HL-60 (cell line): ENCODE measurements around the gene TOX2.

Experiments
- DNase-seq, 2 experiments: peaks; one replicate each; pipeline ENCODE4 v3.0.0-alpha.2; 2010 to 2020; ENCODE audit warnings: low read depth in 1 of 2, low spot score in 1 of 2
- H3K27ac ChIP-seq: fragments of 250-450 bp; sonication (Bioruptor Pico); replicated peaks from 2 replicates; pipeline ENCODE4 v1.5.1; 2020; ENCODE audit warnings: mild to moderate bottlenecking, moderate library complexity
- H3K27me3 ChIP-seq: fragments of 250-450 bp; sonication (Bioruptor Pico); 2 replicates; pipeline ENCODE4 v1.5.1; 2021; ENCODE audit warnings: mild to moderate bottlenecking, moderate library complexity; ENCODE audit not compliant: insufficient read depth, poor library complexity, severe bottlenecking
- H3K4me3 ChIP-seq: replicated peaks from 2 replicates; pipeline ENCODE4 v1.5.1; 2011; ENCODE audit warnings: mild to moderate bottlenecking, control low read depth, low read length; ENCODE audit not compliant: insufficient read depth
- GABPA ChIP-seq: IDR thresholded peaks from 2 replicates; pipeline ENCODE4 v1.6.1; 2012; ENCODE audit warnings: low read depth
- POLR2AphosphoS5 ChIP-seq: IDR thresholded peaks from 2 replicates; pipeline ENCODE4 v1.6.1; 2012; ENCODE audit warnings: low read depth
- REST ChIP-seq: IDR thresholded peaks from 2 replicates; pipeline ENCODE4 v1.6.1; 2012; ENCODE audit warnings: low read depth; ENCODE audit not compliant: insufficient replicate concordance
- SPI1 ChIP-seq: IDR thresholded peaks from 2 replicates; pipeline ENCODE4 v1.6.1; 2012; ENCODE audit warnings: low read depth, mild to moderate bottlenecking, borderline replicate concordance
- TF ChIP-seq, protein P1 (sequence below): IDR thresholded peaks from one replicate; pipeline ENCODE4 v1.5.1; 2011; ENCODE audit warnings: low read length, control low read depth, inconsistent platforms; ENCODE audit not compliant: insufficient read depth

Gene TOX2

DNA sequence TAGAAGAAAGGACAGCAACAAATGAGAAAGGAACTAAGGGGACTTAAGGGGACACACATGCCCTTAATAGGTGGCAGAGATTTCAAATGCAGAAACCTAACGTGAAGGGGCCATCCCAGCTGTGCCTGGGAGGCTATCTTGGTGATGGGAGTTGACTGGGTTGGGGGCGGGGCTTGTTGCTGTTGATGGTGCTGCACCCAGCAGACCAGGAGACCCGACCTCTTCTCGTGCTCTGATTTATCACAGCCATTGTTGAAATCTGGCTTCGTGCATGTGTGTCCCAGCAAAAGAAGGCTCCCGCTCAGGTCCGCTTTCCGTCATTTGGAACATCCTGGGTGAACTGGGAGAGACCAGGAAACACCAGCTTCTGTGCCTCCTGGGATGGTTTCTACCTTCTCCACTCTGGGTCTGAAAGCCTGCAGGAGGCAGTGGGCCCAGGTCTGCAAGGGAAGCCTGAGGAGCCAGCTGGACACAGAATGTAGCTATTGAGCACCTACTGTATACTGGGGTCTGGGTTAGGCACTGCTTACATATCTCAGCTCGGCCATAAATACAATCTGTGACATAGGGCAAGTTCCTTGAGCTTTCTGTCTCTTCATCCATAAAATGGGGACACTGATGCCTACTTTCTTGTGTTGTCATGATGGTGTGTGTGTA is 32.1 kb downstream of the TOX2 start:
- no peak overlapping the region for H3K4me3 ChIP-seq
- no peaks in the 10 kb centered on the region for H3K27me3 ChIP-seq
- no peak for TF ChIP-seq GABPA

DNA sequence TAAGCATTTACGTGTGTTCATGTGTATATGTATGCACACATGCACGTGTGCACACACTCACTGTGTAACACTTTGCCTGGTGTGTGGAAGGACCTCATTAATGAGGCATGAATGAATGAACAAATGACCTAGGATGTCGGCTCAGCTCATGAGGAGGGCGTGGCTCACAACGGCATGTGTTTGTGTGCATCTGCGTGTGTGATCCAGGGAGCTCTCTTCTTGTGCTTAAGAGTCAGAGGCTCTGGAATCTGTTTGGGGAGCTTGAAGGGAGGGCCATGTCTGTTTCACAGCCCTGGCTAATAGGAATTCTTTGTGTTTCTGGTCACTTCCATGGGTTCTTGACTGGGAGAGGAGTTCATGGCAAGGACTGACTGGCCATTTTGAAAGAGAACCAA is 32.7 kb downstream of the TOX2 start:
- no peak for DNase-seq
- no peaks in the 10 kb centered on the region for H3K27me3 ChIP-seq
- H3K27ac ChIP-seq, result no peak overlapping the region
- H3K4me3 ChIP-seq, result no peak overlapping the region
- TF ChIP-seq REST, result no peak
- TF ChIP-seq, protein P1, sequence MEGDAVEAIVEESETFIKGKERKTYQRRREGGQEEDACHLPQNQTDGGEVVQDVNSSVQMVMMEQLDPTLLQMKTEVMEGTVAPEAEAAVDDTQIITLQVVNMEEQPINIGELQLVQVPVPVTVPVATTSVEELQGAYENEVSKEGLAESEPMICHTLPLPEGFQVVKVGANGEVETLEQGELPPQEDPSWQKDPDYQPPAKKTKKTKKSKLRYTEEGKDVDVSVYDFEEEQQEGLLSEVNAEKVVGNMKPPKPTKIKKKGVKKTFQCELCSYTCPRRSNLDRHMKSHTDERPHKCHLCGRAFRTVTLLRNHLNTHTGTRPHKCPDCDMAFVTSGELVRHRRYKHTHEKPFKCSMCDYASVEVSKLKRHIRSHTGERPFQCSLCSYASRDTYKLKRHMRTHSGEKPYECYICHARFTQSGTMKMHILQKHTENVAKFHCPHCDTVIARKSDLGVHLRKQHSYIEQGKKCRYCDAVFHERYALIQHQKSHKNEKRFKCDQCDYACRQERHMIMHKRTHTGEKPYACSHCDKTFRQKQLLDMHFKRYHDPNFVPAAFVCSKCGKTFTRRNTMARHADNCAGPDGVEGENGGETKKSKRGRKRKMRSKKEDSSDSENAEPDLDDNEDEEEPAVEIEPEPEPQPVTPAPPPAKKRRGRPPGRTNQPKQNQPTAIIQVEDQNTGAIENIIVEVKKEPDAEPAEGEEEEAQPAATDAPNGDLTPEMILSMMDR, result no peak
- no peak for TF ChIP-seq POLR2AphosphoS5
- TF ChIP-seq GABPA, result no peak
- no peak for TF ChIP-seq SPI1

More for the DNA sequence above, 32.1 kb downstream of the TOX2 start:
- DNase-seq, result no peak
- H3K27ac ChIP-seq, result no peak overlapping the region

GRCh38 chr20:43948455-43948854 is 33.8 kb downstream of the TOX2 start:
- DNase-seq, result no peak
- Histone ChIP-seq H3K27me3 (no peaks in the 10 kb centered on the region), H3K27ac (no peak overlapping the region), H3K4me3 (no peak overlapping the region)
- no peak for TF ChIP-seq GABPA
- TF ChIP-seq, protein P1, result no peak
- no peak for TF ChIP-seq REST
- no peak for TF ChIP-seq SPI1
- TF ChIP-seq POLR2AphosphoS5, result no peak

- H3K27me3 ChIP-seq, result no peaks in the 10 kb centered on the region
These were observed 34.6 kb downstream of the TOX2 start for GRCh38 chr20:43949248-43949647.

More at GRCh38 chr20:43949248-43949647, 34.6 kb downstream of the TOX2 start:
- Histone ChIP-seq H3K4me3 (no peak overlapping the region), H3K27ac (no peak overlapping the region)
- TF ChIP-seq, protein P1, result no peak
- TF ChIP-seq POLR2AphosphoS5, result no peak
- TF ChIP-seq REST, result no peak
- no peak for TF ChIP-seq SPI1
- no peak for TF ChIP-seq GABPA
- DNase-seq, result no peak
